ENCODE data around the gene KRI1.
A peak's percentile ranks its signal among the peaks of the same experiment; 100 is the strongest.

KRI1 gene

GRCh38 chr19:10565567-10566407, at the start of gene KRI1:
TSS of gene KRI1 (minus strand) at chr19:10566010. CDS start at chr19:10565999, 11 bp downstream.
- DNase-seq = peak; percentile 99

DNA sequence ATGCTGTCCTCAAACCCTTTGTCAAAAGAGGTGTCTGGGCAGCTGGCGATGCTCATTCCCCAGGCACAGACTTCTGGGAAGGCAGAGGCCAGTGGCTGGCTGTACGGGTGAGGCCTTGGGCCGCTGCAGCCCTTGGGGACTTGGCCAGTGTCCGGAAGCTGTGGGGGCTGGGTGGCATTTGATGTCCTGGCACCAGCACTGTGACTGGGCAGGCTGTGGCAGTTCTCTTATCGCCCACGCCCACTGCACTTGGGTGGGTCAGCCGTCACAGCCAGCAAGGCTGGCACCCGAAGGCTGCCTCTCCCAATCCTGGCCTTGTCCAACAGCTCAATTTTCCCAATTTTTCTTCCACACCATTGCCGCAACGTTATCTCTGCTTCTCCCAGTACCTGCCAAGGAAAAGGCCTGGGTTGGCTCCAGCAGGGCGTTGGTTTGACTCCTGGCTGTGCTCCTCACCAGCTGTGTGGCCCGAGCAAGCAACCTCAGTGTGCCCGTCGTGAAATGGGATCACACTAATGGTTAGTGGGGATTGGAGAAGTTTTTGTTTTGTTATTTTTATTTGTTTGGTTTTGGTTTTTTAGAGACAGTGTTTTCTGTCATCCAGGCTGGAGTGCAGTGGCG, 46.8 kb upstream of the KRI1 start:
- DNase-seq = no peak

DNA sequence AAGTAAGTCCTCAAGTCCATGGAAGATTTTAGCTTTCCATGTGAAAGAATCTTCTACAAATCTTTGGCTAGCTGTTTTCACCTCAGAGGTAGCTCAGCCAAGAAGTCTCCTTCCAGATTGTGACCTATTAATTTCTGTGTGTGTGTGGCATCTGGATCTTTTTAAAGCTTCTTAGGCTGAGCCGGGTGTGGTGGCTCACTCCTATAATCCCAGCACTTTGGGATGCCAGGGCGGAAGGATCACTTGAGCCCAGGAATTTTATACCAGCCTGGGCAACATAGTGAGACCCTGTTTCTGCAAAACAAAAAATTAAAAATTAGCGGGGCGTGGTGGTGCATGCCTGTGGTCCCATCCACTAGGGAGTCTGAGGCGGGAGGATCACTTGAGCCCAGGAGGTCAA, 46.1 kb upstream of the KRI1 start:
- no peak for DNase-seq

- DNase-seq = no peak
Measured at GRCh38 chr19:10604460-10604980, 38.7 kb upstream of the KRI1 start.

DNA sequence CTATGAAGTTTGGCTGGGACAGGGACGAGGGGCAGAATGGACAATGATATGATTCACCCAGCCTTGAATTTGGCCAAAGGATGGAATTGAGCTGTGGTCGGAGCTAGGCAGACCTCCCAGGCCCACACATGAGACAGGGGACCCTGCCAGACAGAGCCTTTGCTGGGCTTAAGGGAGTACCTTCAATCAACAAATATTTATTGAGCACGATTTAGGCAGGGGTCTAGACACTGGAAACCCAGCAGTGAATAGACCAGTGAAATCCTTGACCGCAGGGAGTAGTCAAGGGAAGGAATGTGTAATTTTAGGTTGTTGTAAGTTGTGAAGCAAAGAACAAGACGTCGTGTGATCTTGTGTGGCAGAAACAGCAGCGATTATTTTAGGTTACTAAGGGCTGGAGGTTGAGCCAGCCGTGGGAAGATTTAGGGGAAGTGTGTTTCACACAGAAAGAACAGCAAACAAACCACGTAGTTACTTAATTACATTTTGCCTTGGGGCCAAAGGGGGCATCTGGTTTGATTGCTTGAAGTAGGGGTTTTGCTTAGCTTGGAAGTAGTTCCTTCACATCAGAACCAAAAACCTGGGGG, 38.2 kb upstream of the KRI1 start:
- no peak for DNase-seq

- DNase-seq = peak; percentile 77
Measured at GRCh38 chr19:10603084-10603872, 37.5 kb upstream of the KRI1 start.

- peak; percentile 75 for DNase-seq
Measured at GRCh38 chr19:10602330-10603083, 36.7 kb upstream of the KRI1 start.

GRCh38 chr19:10601999-10602329, 36.2 kb upstream of the KRI1 start:
- no peak for DNase-seq

- DNase-seq = no peak
Measured at GRCh38 chr19:10600149-10600548, 34.3 kb upstream of the KRI1 start.

GRCh38 chr19:10593820-10594637, 28.2 kb upstream of the KRI1 start:
- DNase-seq = no peak

- DNase-seq = no peak
Measured at GRCh38 chr19:10593148-10593547, 27.3 kb upstream of the KRI1 start.

GRCh38 chr19:10587839-10588150, 22.0 kb upstream of the KRI1 start:
- no peak for DNase-seq

DNA sequence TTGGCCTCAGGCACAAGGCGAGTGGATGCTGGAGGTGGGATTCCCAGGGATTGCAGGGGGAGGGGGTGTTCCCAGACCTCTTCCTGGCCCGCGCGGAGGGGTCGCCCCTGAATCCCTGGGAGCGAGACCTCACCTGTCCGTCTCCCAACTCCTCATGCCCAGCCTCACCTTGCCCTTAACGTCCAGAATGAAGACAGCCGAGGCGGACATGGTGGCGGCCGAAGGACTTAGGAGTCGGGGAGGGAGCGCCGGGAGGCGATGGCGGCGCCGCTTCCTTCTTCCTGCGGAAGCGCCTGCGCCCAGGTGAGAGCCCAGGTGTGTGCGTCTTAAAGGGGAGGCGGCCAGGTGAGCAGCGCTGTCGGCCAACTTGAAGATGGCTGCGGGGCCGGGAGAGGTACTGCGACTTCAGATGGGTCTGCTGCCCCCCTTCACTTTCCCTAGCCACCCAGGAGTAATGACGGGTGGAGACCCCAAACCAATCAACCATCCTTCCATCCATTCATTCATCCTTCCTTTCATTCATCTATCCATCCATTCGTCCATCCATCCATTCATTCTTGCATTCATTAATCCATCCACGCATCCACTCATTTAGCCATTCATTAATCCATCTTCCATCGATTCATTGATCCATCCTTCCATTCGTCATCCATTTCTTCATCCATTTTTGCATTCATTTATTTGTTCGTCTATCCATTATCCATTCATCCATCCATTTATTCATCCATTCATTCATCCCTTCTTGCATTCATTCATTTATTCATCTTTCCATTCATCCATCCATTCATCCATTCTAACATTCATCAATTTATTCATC, 21.4 kb upstream of the KRI1 start, which contains the start of gene AP1M2:
Gene AP1M2, minus strand, starts transcription at position 291 of the 817 bp plus-strand sequence. Its CDS starts 81 bp downstream, at position 210.
- no peak for DNase-seq

DNA sequence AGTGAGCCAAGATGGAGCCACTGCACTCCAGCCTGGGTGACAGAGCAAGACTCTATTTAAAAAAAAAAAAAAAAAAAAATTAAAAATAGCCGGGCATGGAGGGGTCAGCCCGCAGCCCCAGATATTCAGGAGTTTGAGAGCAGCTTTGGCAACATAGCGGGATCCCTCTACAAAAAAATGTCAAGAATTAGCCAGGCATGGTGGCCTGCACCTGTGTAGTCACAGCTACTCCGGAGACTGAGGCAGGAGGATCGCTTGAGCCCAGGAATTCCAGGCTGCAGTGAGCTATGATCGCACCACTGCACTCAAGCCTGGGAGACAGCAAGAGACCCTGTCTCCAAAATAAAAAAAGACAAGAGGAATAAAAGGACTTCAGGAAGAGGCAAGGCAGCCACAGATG, 20.6 kb upstream of the KRI1 start:
- no peak for DNase-seq

DNA sequence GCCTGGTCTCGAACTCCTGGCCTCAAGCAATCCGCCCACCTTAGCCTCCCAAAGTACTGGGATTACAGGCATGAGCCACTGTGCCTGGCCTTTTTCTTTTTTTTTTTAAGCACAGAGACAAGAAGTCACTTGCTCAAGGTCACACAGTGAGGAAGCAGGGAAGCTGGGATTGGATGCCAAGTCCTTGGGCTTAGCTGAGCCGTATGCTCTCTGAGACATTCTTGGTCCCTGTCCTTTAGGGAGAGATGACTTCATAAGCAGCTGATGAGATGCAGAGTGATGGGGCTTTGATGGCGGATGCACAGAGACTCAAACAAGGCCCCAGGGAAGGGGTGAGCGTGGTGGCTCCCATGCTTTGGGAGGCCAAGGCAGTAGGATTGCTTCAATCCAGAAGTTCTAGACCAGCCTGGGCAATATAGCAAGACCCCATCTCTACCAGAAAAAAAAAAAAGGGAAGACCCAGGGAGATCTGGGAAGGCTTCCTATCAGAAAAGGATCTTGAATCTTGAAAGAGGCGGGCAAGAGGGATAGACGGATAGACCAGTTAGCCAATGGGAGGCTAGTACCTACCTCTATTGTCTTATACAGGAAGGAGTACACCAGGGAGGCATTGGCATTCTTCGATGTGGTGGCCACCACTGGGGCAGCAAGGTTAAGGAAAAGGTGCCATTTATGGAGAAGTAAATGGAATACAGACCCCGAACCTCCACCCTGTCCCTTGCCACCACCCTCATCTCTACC, 17.4 kb upstream of the KRI1 start:
- DNase-seq = no peak

GRCh38 chr19:10582091-10582490, 16.3 kb upstream of the KRI1 start:
- no peak for DNase-seq

DNA sequence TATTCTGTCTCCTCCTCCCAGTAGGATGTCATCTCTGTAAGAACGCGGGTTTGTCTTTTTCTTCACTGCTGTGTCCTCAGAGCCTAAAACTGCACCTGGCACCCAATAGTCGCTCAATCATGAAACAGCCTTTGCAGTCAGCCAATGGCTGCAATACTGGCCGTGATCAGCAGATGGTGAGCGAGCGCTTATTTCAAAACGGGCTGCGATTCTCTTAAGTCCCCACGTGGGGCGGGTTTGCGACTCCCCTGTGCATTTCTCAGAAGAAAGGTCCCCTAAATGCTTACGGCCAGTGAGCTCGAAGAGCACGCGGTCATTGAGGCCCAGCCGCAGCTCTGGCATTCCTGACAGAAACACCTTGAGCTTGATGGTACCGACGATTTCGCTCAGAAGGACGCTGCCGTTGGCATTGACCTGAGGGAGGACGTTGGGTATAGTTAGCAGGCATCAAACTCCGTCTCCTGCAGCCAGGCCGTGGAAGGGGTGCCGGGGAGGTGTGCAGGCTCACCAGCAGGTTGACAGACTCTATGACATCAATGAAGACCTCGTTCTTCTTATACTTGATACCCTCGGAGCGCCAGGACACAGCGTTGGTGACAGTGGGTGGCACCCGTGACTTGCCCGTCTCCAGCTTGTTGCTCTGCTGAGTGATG, 15.3 kb upstream of the KRI1 start:
- peak; percentile 73 for DNase-seq

DNA sequence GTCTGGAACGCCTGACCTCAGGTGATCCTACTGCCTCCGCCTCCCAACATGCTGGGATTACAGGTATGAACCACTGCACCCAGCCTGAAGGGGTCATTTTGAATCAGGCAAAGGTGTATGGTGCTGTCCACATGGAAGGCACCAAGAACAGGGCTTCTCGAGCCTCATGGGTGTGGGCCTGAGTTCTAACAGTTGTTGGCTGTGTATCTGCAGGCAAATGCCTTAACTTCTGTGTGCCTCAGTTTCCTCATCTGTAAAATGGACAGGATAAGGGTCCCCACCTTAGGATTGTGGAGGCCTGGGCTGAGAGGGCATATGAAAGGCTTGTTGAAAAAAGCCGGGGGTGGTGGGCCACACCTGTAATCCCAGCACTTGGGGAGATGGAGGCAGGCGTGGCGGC, 12.1 kb upstream of the KRI1 start:
- no peak for DNase-seq

DNA sequence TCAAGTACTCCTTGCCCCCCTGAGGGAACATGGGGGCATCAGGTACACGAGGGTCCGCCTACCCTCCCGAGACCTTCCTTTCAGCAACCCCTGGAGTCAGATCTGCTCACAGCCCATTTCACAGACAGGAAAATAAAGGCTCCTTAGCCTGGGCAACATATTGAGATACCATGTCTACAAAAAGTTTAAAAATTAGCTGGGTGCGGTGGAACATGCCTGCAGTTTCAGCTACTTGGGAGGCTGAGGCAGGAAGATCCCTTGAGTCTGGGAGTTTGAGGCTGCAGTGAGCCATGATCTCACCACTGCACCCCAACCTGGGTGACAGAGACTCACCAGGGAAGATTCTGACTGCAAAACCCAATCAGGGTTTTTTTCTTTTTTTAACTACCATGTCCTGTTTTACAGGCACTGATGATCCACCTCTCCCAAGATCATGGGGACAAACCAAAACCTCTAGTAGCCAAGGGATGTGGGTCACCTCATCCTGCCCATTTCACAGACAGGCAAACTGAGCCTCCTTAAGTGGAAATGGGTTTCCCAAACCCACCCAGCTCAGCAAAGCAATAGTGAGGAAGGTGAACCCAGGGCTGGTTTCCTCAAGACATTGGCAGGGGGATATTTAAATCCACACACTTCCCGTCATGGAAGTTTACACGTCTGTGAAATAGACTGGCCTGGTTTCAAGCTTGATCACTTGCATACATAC, 9.4 kb upstream of the KRI1 start:
- no peak for DNase-seq

Data from NK-92 treated with Interleukin-12 subunit alpha and Interleukin-12 subunit beta, amount 100 ng/mL, for 24 hours (cell line).